Fibroblast of skin of left quadriceps (primary cell): Measurements from ENCODE around the gene LRTM2.

ENCODE experiments used
- DNase-seq, 2 experiments: peaks; one replicate each; pipeline ENCODE4 v3.0.0-alpha.2; 2013; ENCODE audit warnings: low read depth in 2 of 2

LRTM2 gene

DNA sequence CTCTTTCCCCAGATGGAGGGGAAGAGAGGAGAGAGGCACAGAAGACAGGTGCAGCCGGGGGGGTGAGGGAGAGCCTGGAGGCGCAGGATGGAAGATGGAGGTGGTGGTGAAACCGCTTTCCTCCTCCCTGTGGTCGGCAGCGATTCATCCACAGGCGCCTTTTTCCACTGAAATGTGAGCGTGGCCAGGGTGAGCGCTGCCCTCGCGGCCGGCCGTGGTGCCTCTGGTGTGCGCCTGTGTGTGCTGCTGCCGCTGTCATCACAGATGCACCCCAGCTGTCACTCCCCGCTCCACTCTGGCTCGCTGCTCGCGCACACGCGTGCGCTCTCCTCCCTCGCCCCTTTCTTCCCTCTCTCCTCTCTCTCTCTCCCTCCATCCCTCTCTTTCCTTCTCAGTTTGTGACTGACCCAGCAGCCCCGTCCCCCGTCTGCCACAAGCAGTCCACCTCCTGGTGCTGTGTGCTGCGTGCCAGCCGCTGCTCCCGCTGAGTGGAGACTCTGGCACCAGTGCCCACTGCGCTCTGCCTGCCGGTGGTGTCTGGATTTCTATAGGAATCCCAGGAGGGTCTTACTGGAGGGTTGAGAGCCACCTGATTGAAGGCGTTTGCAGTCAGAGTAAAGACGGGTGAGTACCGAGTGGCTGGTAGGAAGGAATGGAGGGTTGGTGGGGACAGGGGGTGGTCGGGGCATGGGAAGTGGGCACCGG, at the start of gene LRTM2:
Gene LRTM2 (plus strand): TSS at position 375 of the 705 bp plus-strand sequence. CDS start 7,584 bp downstream, outside the sequence.
- DNase-seq = no peak

DNA sequence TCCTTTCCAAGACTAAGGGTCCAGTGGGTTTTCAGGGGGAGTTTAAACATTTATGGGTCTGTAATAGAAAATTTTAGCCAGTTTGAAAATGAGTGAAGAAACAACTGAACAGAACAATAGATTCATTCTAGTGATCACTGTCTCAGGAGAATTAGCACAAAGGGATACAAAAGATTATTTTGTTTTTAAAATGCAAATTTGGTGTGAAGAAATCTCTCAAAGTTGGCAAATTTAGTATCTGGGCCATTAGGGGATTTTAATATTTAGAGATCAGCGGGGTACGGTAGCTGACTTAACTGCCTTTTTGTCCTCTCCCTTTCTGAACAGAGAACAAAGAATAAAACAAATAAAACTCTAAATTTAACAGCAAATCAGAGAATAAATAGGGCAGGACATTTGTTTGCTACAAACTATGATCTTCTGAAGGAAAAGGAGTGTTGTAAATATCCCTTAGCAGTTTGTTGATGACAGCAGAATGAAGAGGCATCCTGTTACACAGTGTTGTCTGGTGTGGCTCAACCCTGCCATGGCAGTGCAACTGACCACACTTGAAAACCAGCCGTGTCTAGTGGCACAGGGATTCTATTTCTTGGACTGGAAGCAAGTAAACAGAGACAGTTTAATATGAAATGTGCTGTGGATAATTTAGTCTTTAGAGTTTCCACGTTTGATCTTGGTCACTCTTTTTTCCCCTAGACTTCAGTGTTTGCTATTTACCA, 46.3 kb upstream of the LRTM2 start:
- DNase-seq = no peak

DNA sequence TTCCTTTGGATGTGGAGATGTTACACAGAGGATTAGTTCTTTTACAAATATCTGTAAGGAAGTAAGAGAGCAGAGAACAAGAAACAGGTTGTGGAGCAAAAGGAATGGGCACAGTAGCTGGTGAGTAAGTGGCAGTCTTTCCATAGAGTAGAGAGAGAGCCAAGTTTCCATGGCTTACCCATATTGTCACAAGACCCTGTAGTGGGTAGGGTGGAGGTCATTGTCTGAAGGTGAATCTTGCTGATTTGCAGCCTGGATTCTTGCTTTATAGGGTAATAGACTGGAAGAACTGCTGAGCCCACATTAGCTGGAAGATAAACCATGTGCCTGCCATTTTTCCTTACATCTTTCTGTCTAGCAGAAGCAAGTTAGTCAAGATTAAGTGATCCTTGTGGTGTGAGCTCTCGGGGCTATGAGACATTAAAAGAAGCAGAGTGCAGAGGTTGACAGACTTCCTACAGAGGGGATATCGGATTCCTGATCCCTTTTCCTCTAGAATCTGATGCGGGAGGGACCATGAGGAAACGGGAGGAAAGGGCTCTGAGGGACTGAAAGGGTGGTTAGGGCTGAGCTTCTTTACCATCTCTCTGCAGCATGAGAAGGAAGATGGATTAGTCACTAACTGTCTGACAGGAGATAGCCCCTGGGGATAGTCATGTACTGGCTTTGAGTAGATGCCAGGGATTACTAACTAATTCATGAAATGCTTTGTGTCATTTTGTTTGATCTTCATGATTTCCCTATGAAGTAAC, 44.0 kb upstream of the LRTM2 start:
- DNase-seq = peak; percentile 56 to 61

DNA sequence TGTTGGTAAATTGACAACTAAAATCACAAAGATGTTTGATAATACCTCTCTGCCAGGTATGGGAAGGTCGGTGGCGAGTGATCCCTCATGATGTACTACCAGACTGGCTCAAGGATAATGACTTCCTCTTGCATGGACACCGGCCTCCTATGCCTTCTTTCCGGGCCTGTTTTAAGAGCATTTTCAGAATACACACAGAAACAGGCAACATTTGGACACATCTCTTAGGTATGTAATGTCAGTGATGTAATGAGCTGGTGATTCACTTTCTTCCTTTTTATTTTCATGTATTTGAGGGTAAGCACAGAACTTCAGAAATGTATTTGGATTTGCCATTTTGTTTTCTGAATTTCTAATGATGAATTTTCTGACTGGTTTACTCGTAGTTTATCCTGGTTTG, 42.6 kb upstream of the LRTM2 start:
- peak; percentile 44 to 60 for DNase-seq

DNA sequence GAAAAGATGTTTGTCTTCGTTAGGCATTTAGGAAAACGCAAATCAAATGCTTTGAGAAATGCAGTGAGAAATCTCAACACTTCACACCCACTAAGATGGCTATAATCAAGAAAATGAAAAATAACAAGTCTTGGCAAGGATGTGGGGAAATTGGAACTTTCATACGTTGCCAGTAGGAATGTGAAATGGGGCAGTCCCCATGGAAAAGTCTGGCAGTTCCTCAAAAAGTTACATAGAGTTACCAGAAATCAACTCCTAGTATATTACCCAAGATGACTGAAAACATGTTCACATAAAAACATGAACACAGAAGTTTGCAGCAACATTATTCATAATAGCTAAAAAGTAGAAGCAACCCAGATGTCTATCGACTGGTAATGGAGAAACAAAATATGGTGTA, 41.5 kb upstream of the LRTM2 start:
- DNase-seq = no peak

DNA sequence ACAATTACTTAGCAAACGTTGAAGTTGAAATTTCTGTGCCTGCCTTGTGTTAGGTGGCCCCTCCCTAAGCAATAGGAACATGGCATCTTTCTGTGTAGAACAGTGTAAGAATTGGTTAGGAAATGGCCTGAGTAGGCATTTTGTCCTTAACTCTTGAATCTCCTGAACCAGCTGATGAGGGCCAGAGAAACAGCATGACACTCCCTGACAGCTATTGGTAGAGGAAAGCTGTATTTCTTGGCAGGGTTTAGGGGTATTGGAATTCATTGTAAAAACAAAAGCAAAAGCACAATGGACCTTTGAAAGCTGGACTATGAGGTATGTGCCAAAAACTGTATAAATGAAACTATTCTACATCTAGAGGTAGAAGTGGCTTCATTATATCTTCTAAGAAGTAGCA, 40.6 kb upstream of the LRTM2 start:
- no peak for DNase-seq

DNA sequence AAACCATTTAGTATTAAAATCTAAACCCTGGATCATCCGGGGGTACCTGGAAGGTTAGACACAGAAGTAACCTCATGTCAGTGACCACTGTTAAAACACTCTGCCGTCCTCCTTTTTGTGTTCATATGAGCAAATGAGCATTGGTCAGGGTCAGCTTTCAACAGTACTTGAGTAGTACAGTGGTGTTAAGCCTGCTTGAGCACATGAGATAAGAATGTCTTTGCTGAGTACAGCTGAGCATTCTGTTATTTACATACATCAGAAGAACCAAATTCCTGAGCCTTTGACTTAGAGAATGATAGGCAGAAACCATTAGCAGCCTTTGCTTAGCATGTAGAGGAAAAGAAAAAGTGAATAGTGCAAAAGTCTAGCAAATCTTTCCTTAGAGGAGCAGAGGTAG, 38.6 kb upstream of the LRTM2 start:
- no peak for DNase-seq

DNA sequence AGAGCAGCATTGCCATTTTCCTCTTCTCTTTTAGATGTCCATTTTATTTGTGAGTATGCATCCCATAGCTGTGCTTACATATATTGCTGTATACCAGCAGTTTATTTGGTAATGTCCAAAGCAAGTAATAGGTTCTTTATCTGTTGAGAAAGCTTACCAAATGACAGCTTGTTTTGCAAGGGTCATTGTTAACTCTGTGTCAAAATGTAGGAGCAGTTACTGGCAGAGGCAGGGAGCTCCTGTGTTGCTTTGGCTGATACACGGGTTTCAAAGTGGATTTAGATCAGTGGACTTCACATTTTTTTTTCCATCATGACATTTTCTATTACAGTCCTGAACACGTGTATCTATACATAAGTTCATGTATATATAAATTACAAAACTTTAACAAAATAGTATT, 38.1 kb upstream of the LRTM2 start:
- no peak for DNase-seq

DNA sequence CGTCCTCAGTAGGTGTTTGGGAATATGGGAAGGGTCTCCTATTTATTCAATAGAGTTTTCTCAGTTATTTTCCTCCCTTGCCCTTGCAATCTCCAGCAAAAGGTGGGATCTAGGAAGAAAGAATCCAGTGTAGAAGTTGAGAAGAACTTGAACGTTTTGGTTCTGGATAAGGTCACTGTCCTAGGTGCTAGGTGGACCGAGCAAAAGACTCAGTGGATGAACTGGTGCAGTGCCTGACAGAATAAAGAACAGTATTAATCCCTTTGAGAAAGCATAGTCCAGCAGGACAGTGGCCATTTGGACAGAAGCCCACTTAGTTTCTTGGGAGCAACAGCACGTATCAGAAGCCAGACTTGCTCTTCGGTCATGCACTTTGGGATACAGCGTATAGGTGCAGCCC, 32.7 kb upstream of the LRTM2 start:
- DNase-seq = no peak

DNA sequence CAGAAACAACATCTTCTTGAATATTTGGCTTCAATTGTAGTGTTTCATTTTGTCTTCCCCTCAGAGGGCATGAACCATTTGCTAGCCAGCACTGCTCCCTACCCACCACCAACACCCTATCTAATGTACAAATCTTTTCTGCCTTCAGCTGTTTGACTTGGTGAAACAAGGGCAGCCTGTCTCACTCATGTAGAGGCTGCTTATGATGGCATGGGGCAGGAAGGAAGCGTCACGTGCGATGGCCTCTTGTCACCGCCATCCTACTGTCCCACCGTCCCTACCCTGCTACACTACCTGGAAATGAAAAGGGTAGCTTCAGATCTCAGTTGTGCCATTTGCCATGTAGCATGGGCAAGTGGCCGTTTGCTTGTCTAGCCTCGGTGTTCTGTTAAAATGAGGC, 29.9 kb upstream of the LRTM2 start:
- DNase-seq = no peak

DNA sequence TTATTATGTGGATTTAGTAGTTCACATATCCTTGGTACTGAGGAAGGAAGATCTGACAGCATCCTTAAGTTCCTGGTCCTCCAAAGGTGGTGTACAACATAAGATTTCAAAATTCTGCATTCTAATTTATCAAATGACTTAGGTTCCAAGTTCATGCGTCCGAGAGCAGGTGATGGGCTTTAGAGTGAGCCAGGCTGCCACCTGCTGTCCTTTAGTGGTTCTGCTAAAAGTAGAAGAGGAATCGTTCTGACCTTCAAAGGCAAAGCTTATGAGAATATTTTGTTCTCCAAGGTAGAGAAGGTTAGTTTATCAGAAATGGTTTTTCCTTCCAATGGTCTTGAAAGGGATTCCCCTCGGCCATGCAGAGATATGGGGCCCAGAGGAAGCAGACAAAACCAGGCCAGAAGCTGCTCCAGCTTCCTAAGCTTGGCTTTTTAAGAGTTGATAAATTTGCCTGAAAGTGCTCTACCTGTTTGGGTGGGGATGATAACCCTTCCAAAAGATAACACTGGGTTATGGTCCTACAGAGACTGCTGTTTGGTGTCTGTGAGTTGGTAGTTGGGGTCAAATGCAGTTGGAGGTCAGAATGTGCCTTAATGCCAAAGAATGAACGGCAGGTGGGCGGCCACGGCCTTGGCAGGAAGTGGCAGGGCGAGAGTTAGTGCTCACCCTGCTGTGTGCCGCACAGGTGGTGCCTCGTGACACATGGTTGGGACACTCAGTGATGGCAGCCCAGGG, 29.1 kb upstream of the LRTM2 start:
- DNase-seq = peak in 1 of 2 experiments; percentile 35

DNA sequence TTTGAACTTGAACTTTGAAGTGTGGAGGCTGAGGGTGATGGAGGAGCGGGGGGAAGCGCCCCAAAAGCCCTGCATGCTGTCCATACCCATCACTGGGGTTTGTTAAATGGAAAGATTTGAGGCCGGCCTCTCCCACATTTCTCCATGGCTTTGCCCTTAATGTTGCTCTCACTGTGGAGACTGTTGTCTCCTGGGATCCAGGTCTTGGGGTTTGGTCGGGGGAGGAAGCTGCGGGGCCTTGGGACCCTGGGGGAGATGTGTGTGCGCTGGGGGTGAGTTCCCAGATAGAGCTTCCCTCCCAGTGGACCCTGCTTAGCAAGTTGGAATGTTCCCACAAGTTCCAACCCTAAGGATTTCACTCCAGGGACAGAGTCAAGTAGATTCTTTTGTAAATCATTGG, 28.0 kb upstream of the LRTM2 start:
- no peak for DNase-seq

DNA sequence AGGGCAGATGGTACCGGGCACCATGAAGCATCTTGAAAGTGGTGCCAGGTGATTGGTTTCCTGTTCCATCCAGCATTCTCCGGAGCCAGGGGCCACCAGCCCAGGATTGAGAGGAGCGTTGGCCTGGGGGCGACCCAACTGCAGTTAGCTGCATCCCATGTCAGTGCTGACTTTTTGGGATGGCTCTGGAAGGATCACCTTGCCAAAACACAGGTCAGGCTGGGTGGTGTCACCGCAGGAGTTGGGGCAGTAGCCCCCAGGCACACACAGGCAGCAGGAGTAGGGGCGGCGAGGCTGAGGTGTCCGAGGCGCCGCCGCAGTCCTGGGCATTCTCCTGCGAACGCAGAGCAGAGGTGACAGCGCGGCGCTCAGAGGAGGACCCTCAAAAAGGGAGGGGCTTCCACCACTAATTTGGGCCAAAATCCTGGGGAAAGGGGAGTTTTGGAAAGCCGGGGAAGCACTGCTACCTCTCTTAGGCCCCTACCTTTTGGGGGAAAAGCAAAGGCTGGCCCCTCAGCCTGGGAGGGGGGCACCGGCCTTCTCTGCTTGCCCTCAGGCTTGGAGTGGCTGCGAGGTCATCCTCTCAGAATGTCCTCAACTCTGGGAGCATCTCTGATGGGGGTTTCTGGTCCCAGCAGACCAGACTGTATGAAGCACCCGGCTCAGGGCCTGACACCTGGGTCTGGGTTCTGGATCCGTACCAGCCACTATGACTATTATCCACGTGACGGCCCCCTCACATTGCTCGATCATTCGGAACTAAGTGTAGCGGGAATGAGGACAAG, 26.7 kb upstream of the LRTM2 start:
- DNase-seq = no peak

DNA sequence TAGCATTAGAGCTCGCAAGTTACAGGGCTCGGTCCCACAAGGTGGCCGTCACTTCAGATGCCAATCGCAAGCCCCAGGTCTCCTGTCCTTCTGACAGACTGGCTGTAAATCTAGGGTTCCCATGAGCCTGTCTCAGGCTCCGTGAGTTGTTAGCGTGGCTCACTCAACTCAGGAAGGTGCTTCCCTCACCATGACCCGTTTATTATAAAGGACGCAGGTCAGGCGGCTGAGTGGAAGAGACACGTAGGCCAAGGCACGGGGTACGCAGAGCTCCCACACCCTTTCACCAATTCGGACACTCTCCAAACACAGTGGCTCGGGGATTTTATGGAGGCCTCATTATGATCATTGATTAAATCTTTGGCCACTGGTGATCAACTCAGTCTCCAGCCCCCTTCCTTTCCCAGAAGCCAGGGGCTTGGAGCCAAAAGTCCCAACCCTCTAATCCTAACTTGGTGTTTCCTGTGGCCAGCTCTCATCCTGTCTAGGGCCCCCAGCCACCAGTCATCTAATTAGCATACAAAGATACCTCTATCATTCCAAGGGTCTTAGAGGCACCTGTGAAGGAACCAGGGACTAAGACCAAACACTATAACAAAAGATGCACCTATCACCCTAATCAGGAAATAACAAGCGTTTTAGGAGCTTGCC, 25.8 kb upstream of the LRTM2 start:
- DNase-seq = no peak

DNA sequence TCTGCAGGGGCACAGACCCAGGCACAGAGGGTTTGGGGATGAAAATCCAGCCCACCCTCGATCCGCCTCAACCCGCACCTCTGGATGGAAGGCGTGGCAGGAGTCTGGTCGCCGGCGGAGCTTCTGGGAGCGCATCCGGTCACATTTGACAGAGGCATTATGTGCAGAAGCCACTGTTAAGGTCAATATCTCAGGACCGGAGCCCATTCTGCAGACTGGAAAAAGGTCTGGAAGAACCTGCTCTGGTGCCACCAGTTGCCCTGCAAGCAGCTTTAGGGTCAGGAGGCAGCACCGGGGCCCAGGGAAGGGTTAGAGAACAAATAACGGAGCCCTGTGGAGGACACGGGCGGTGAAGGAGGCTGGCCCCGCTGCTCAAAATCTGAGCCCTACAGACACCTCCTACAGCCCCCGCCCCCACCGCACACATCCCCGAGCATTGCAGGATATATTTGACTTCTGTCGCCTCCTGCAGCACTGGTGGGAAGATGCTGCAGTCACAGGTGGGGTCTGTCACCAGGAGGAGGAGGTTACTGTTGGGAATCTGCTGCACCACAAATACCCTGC, 25.1 kb upstream of the LRTM2 start:
- DNase-seq = no peak

DNA sequence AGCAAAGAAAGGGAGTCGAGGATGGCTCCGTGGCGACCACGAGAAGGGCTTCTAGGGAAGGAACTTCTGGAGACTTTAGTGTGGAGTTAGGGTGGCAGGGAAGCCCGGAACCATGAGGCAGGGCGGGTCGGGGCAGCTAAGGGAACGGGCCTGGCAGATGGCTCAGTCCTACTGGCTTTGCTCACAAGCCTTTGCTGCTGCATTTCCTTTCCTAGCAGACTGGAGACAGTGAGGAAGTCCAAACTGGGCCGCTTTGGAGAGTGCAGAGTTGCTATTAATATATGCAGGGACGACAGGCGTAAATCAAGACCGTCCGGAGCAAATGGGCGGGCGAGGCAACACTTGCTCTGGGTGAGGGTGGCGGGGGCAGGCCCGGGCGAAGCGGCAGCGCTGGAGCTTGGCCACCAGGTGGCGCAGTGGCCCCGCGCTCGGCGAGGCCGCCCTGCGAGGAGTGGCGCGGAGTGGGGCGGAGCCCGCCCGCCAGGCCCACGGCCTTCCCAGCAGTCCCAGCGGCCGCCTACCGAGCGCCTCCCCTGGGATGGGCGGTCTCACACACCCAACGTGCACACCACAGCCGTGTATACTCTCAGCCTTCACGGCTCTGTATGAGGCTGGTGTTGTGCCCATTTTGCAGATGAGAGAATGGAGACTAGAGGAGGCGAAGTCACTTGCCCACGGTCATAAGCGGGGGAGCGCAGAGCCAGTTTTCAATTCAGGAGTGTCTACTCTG, 24.4 kb upstream of the LRTM2 start:
- DNase-seq = peak; percentile 72 to 76

DNA sequence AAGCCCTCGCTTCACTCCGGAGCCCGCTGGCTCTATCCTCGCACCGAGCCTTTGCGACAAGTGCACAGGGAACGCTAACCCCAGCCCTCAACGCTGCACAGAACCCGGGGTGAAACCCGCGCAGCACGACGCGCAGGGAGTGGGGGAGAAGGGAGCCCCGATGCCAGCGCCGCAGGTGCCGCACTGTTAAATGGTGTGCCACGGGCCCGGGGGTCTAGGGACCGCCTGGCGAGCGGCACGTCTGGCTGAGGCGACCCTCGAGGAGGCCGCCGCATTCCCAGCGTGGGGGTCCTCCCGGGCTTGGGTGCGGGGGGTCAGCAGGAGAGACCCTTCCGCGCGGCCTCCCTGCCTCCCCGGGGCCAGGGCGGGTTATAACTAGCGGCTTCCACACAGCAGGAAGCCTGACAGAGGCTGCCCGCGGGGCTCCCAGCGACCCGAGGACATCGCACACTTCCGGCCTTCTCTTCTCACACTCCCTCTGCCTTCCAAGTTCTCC, 23.8 kb upstream of the LRTM2 start:
- DNase-seq = no peak

DNA sequence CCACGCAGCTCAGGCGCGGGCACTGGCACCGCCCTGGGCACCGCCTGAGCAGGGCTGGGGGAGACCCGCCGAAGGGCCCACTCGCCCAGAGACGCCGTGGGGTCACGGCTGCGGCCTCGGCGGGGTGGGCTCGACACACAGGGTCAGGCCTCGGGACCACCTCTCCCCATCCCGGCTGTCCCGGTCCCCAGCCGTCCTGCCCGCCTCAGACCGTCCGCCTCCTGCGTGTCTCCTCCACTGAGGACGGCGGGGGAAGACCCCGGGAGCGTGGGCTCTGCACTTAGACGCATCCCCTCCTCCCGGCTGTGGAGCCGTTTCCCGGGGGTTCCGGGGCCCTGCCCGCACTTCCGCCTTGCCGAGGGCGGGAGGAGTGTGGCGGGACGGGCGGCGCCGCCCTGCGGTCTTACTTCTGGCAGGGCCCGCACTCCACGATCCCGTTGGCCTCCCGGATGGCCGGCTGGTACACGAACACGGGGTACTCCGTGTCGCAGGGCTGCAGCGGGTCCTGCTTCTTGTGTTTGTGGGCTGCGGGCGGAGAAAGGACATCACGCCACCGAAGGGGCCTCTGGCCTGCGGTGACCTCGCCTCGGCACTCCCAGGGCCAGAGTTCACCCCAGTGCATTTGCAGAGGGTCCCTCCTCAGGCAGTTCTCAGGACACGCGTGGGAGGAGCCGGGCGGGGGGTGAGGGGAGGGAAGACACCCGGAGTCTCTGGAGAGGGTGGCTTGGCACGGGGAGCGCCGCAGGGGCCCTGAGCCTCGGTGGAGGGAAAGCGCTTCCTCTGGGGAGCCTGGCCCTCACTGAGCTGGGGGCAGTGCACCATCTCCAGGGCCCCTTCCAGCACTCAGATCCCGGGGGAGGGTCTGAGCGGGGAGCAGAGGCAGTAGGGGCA, 23.1 kb upstream of the LRTM2 start:
- no peak for DNase-seq
